ENCODE data around the gene BMX.

The BMX gene

GRCh38 chrX:15505101-15505500 is 4.5 kb downstream of the BMX start:
- Histone ChIP-seq H3K9me3 (ENCODE audit: control insufficient read depth, low read length) (no peaks in the 10 kb centered on the region), H3K27ac (ENCODE audit: low read depth, low read length, severe bottlenecking) (no peak overlapping the region), H3K36me3 (ENCODE audit: control insufficient read depth, insufficient read depth, low read length) (no peaks in the 10 kb centered on the region), H3K4me1 (ENCODE audit: control insufficient read depth, insufficient read depth, low read length, poor library complexity, severe bottlenecking) (no peaks in the 10 kb centered on the region), H3K4me3 (ENCODE audit: extremely low read depth, insufficient read depth, low read length, poor library complexity, severe bottlenecking) (no peak overlapping the region)
- no CpG with 5 or more reads among the region's 3 CpGs for WGBS, 2 experiments (ENCODE audit: insufficient coverage in 2 of 2)

- H3K27ac ChIP-seq (ENCODE audit: low read depth, low read length, severe bottlenecking), result no peak overlapping the region
- H3K36me3 ChIP-seq (ENCODE audit: control insufficient read depth, insufficient read depth, low read length), result no peaks in the 10 kb centered on the region
- WGBS, 2 experiments (ENCODE audit: insufficient coverage in 2 of 2), result no CpG with 5 or more reads among the region's 5 CpGs
- H3K4me1 ChIP-seq (ENCODE audit: control insufficient read depth, insufficient read depth, low read length, poor library complexity, severe bottlenecking), result no peaks in the 10 kb centered on the region
- H3K4me3 ChIP-seq (ENCODE audit: extremely low read depth, insufficient read depth, low read length, poor library complexity, severe bottlenecking), result no peak overlapping the region
- H3K9me3 ChIP-seq (ENCODE audit: control insufficient read depth, low read length), result no peaks in the 10 kb centered on the region
These were observed 6.4 kb downstream of the BMX start for GRCh38 chrX:15507005-15507404.

DNA sequence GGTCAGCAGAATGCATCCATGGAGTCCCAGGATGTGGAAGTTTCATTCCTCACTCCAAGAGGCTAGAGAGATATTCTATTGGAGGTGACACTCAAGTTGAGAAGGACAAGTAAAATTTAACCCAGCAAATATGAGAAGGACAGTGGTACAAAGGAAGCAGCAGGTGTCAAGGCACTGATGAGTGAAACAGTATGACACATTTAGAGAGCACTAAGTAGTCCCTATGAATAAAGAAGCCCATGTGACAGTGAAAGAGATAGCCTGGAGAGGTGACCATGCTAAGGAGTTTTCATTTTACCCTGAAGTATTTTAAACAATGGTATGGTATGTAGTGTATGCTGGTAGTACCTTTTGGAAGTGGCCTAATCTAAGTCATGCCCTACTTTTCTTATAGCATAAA is 9.2 kb downstream of the BMX start:
- Histone ChIP-seq H3K36me3 (ENCODE audit: control insufficient read depth, insufficient read depth, low read length) (no peaks in the 10 kb centered on the region), H3K27ac (ENCODE audit: low read depth, low read length, severe bottlenecking) (no peak overlapping the region), H3K4me3 (ENCODE audit: extremely low read depth, insufficient read depth, low read length, poor library complexity, severe bottlenecking) (no peak overlapping the region), H3K4me1 (ENCODE audit: control insufficient read depth, insufficient read depth, low read length, poor library complexity, severe bottlenecking) (no peaks in the 10 kb centered on the region), H3K9me3 (ENCODE audit: control insufficient read depth, low read length) (no peaks in the 10 kb centered on the region)

DNA sequence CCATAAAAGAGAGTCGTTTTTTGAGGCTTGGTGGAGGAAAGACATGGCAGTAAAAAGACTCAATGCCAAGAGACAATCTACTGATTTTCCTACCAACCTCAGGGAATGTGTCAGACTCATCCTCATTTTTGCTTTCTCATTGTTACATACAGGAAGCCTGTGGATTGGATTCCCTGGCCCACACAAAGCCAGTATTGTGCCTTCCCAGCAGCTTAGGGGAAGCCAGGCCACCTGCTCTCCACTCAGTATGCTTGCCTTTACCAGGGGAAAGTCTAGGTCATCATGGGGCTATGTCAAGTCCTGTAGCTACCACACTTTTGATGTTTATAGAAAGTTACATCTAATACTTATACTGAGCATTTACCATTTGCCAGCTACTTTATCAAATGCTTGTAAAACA is 11.0 kb downstream of the BMX start:
- H3K36me3 ChIP-seq (ENCODE audit: control insufficient read depth, insufficient read depth, low read length), result no peaks in the 10 kb centered on the region
- no peaks in the 10 kb centered on the region for H3K9me3 ChIP-seq (ENCODE audit: control insufficient read depth, low read length)
- H3K4me3 ChIP-seq (ENCODE audit: extremely low read depth, insufficient read depth, low read length, poor library complexity, severe bottlenecking), result no peak overlapping the region
- no peaks in the 10 kb centered on the region for H3K4me1 ChIP-seq (ENCODE audit: control insufficient read depth, insufficient read depth, low read length, poor library complexity, severe bottlenecking)
- WGBS, 2 experiments (ENCODE audit: insufficient coverage in 2 of 2), result 40% methylated on average over 1 of the region's 1 CpG; no CpG with 5 or more reads in 1 of the 2 experiments
- no peak overlapping the region for H3K27ac ChIP-seq (ENCODE audit: low read depth, low read length, severe bottlenecking)

GRCh38 chrX:15512401-15512965 is 11.9 kb downstream of the BMX start:
- Histone ChIP-seq H3K36me3 (ENCODE audit: control insufficient read depth, insufficient read depth, low read length) (no peaks in the 10 kb centered on the region), H3K4me1 (ENCODE audit: control insufficient read depth, insufficient read depth, low read length, poor library complexity, severe bottlenecking) (no peaks in the 10 kb centered on the region), H3K4me3 (ENCODE audit: extremely low read depth, insufficient read depth, low read length, poor library complexity, severe bottlenecking) (no peak overlapping the region), H3K9me3 (ENCODE audit: control insufficient read depth, low read length) (no peaks in the 10 kb centered on the region), H3K27ac (ENCODE audit: low read depth, low read length, severe bottlenecking) (no peak overlapping the region)
- WGBS, 2 experiments (ENCODE audit: insufficient coverage in 2 of 2), result 80% methylated on average over 1 of the region's 4 CpGs; no CpG with 5 or more reads in 1 of the 2 experiments

GRCh38 chrX:15514279-15514678 is 13.7 kb downstream of the BMX start:
- WGBS, 2 experiments (ENCODE audit: insufficient coverage in 2 of 2), result no CpG with 5 or more reads among the region's 1 CpG

GRCh38 chrX:15515931-15516330 is 15.3 kb downstream of the BMX start:
- Histone ChIP-seq H3K36me3 (ENCODE audit: control insufficient read depth, insufficient read depth, low read length) (no peaks in the 10 kb centered on the region), H3K4me3 (ENCODE audit: extremely low read depth, insufficient read depth, low read length, poor library complexity, severe bottlenecking) (no peak overlapping the region), H3K4me1 (ENCODE audit: control insufficient read depth, insufficient read depth, low read length, poor library complexity, severe bottlenecking) (no peaks in the 10 kb centered on the region), H3K9me3 (ENCODE audit: control insufficient read depth, low read length) (no peaks in the 10 kb centered on the region), H3K27ac (ENCODE audit: low read depth, low read length, severe bottlenecking) (no peak overlapping the region)
- 83% methylated on average over 3 of the region's 6 CpGs; no CpG with 5 or more reads in 1 of the 2 experiments for WGBS, 2 experiments (ENCODE audit: insufficient coverage in 2 of 2)

More at GRCh38 chrX:15514279-15514678, 13.7 kb downstream of the BMX start:
- H3K4me3 ChIP-seq (ENCODE audit: extremely low read depth, insufficient read depth, low read length, poor library complexity, severe bottlenecking), result no peak overlapping the region
- no peaks in the 10 kb centered on the region for H3K36me3 ChIP-seq (ENCODE audit: control insufficient read depth, insufficient read depth, low read length)
- no peaks in the 10 kb centered on the region for H3K9me3 ChIP-seq (ENCODE audit: control insufficient read depth, low read length)
- H3K4me1 ChIP-seq (ENCODE audit: control insufficient read depth, insufficient read depth, low read length, poor library complexity, severe bottlenecking), result no peaks in the 10 kb centered on the region
- H3K27ac ChIP-seq (ENCODE audit: low read depth, low read length, severe bottlenecking), result no peak overlapping the region

DNA sequence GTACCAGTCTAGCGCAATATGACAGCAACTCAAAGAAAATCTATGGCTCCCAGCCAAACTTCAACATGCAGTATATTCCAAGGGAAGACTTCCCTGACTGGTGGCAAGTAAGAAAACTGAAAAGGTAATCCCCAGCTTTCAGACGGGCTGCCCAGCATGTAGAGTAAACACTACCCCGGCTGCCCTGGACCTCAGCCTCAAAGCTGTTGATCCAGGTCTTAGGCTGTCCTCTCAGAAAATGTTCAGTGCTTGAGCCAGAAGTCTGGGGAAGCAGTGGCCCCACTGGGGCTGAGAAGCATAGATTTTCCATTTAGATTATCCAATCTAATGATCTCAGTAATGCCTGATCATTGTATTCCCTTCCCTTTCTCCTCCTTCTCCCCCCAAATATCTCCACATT is 21.9 kb downstream of the BMX start:
- no peaks in the 10 kb centered on the region for H3K36me3 ChIP-seq (ENCODE audit: control insufficient read depth, insufficient read depth, low read length)
- H3K4me3 ChIP-seq (ENCODE audit: extremely low read depth, insufficient read depth, low read length, poor library complexity, severe bottlenecking), result no peak overlapping the region
- H3K9me3 ChIP-seq (ENCODE audit: control insufficient read depth, low read length), result no peaks in the 10 kb centered on the region
- H3K27ac ChIP-seq (ENCODE audit: low read depth, low read length, severe bottlenecking), result no peak overlapping the region
- H3K4me1 ChIP-seq (ENCODE audit: control insufficient read depth, insufficient read depth, low read length, poor library complexity, severe bottlenecking), result no peaks in the 10 kb centered on the region
- 94% methylated on average over 2 of the region's 3 CpGs; no CpG with 5 or more reads in 1 of the 2 experiments for WGBS, 2 experiments (ENCODE audit: insufficient coverage in 2 of 2)

DNA sequence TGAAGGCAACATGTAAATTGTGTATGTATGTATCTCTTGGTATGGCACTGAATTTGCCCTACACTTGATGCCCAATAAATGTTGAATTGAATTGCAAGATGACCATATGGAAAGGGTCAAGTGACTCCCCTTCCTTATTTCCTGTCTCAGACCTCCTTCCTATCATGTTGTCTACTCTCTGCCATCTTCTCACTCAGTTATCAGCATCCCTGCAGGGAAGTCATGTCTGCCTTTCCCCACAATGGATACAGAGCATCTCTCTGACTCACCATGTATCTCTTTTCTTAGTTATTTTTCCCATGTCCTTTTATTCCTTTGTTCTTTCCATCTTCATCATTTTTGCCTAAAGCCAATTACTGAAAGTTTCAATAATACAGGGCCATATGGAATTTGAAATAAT is 22.5 kb downstream of the BMX start:
- H3K4me3 ChIP-seq (ENCODE audit: extremely low read depth, insufficient read depth, low read length, poor library complexity, severe bottlenecking), result no peak overlapping the region
- H3K36me3 ChIP-seq (ENCODE audit: control insufficient read depth, insufficient read depth, low read length), result no peaks in the 10 kb centered on the region
- no peaks in the 10 kb centered on the region for H3K4me1 ChIP-seq (ENCODE audit: control insufficient read depth, insufficient read depth, low read length, poor library complexity, severe bottlenecking)
- H3K9me3 ChIP-seq (ENCODE audit: control insufficient read depth, low read length), result no peaks in the 10 kb centered on the region
- H3K27ac ChIP-seq (ENCODE audit: low read depth, low read length, severe bottlenecking), result no peak overlapping the region

DNA sequence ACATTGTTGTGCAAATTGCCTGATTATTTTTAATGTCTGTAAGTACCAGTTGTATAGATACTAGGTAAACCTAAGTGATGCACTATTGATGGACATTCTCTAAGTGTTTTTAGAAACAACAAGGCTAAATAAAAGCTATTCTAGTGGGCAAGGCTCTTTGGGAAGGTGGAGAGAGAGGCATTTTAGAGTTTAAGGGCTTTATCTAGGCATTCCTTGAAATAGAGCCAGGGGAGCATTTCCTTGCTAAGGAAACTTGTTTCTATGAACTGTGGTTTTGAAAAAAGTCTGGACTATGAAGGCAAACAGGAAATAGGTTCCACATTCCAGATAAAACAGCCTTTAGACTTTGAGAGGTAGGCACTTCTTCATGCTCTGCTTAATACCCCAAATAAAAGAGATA is 23.8 kb downstream of the BMX start:
- H3K4me3 ChIP-seq (ENCODE audit: extremely low read depth, insufficient read depth, low read length, poor library complexity, severe bottlenecking), result no peak overlapping the region
- H3K9me3 ChIP-seq (ENCODE audit: control insufficient read depth, low read length), result no peaks in the 10 kb centered on the region
- H3K27ac ChIP-seq (ENCODE audit: low read depth, low read length, severe bottlenecking), result no peak overlapping the region
- no peaks in the 10 kb centered on the region for H3K36me3 ChIP-seq (ENCODE audit: control insufficient read depth, insufficient read depth, low read length)
- H3K4me1 ChIP-seq (ENCODE audit: control insufficient read depth, insufficient read depth, low read length, poor library complexity, severe bottlenecking), result no peaks in the 10 kb centered on the region

DNA sequence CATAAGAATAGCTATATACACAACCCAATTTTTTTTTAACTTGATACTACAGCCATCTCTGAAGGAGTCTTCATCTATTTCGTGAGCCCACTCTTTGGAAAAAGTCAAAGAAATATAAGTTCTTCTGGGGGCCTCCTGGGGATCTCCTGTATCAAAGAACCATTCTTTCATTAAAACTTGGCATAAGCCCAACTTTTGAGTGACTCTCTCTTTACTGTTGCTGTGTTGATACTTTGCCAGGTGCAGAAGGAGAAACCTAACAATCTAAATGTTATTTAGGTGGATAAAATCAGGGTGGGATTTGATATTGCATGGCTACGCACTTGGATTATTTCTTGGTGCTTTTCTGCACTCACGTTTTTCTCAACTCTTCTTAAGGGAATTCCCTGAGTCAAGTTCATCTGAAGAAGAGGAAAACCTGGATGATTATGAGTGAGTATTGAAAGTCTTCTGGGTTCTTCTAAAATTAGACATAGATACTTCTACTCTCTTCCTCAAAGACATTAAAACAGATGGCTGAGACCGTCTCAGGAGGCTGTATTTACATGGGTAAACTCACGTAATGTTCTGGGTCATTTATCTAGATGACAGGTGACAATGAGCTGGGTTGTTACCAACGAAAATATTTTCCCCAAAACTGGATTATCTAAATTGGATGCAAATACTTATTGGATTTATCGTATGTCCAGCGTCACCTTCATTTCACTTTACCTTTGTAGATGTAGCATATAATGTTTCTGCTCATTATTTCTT is 25.2 kb downstream of the BMX start:
- Histone ChIP-seq H3K4me1 (ENCODE audit: control insufficient read depth, insufficient read depth, low read length, poor library complexity, severe bottlenecking) (no peaks in the 10 kb centered on the region), H3K9me3 (ENCODE audit: control insufficient read depth, low read length) (no peaks in the 10 kb centered on the region), H3K4me3 (ENCODE audit: extremely low read depth, insufficient read depth, low read length, poor library complexity, severe bottlenecking) (no peak overlapping the region), H3K36me3 (ENCODE audit: control insufficient read depth, insufficient read depth, low read length) (no peaks in the 10 kb centered on the region), H3K27ac (ENCODE audit: low read depth, low read length, severe bottlenecking) (no peak overlapping the region)
- no CpG with 5 or more reads among the region's 8 CpGs for WGBS, 2 experiments (ENCODE audit: insufficient coverage in 2 of 2)
